GM23248 (cell line): ENCODE measurements around the gene LBHD2.

Experiments used
- EZH2 ChIP-seq: fragments of 200-600 bp; sonication (generic); IDR thresholded peaks from 2 replicates; pipeline ENCODE4 v1.6.1; 2018; ENCODE audit warnings: antibody characterized with exemption, mild to moderate bottlenecking; ENCODE audit not compliant: insufficient read depth, poor library complexity, severe bottlenecking
- EZH2phosphoT487 ChIP-seq: fragments of 200-600 bp; sonication (generic); IDR thresholded peaks from 2 replicates; pipeline ENCODE4 v1.6.1; 2018; ENCODE audit warnings: antibody characterized with exemption, moderate library complexity, mild to moderate bottlenecking, low read depth; ENCODE audit not compliant: insufficient read depth

DNA sequence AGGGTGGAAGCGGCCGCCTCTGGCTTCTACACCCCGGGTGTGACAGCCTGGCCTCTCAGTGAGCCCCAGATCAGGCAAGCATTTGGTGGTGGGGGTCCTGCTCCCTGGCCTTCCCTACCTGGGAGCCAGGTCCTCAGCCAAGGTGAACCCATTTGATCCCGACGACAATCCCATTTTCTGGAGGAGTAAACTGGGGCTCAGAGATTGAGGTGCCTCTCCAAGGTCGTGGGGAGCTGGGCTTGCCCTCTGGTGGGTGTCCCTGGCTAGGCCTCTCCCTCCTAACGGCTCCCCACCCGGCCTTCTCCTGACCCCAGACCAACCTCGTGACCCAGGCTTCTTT, 7.8 kb downstream of the LBHD2 start:
- TF ChIP-seq EZH2 (no peak), EZH2phosphoT487 (no peak)
